ENCODE measurements around the gene INPP5K.
"Not testable (repeated sequence)": the region's sequence is repeated elsewhere in the genome, so short reads cannot be mapped to it uniquely, and the experiment has no call there.

INPP5K gene

GRCh38 chr17:1548032-1548431, 31.6 kb upstream of the INPP5K start:
- DNase-seq (ENCODE audit: low read depth in 1 of 2, low spot score in 1 of 2), result no peak

DNA sequence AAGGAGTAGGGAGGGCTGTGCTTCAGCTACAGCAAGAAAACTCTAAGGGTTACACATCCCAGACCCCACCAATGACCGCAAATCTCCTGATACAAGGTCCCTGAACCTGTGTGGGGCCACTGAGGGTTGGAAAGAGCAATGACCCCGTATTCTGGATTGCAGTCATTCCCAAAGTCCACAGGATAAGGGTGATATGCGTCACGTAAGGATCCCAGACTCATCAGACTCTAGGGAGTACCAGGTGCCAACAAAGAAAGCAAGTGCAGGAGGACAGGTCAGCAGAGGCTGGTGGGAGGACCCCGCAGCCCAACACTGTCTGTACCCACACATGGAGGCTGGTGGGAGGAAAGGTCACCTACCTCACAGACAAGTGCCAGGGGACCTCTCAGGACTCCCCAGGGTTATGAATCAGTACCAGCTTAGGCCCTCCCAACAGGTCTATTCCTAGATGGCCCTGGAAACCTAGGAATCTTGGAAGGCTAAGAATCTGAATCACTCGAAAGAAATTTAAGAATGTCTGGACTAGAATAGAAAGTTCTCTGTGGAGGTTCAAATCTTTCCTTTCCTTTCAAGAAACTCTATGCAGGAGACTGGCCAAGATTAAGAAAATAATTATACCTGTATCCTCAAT, 30.0 kb upstream of the INPP5K start:
- no peak for DNase-seq (ENCODE audit: low read depth in 1 of 2, low spot score in 1 of 2)

- no peak for DNase-seq (ENCODE audit: low read depth in 1 of 2, low spot score in 1 of 2)
Observed at GRCh38 chr17:1545618-1546017, 29.2 kb upstream of the INPP5K start.

DNA sequence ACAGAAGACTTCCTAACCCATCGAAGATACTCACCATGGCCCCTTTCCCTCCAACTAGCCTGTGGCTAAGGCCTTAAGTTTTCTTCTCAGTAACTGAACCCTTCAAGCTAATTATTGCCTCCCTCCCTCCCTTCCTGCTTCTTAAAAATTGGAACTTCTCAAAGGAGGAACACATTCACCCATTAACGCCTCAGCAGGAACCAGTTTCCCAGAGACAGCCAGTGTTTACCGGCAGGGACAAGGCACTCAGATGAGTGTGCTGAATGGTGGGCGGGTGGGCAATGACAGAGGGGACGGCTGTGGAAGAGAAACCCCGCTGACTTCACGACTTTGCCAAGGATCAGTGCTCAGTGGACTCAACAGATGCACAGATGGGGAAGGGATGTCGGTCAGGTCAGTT, 25.9 kb upstream of the INPP5K start:
- DNase-seq (ENCODE audit: low read depth in 1 of 2, low spot score in 1 of 2), result no peak

GRCh38 chr17:1541367-1541904, 25.0 kb upstream of the INPP5K start:
- no peak for DNase-seq (ENCODE audit: low read depth in 1 of 2, low spot score in 1 of 2)

- DNase-seq (ENCODE audit: low read depth in 1 of 2, low spot score in 1 of 2), result no peak
Observed at GRCh38 chr17:1539811-1540210, 23.4 kb upstream of the INPP5K start.

DNA sequence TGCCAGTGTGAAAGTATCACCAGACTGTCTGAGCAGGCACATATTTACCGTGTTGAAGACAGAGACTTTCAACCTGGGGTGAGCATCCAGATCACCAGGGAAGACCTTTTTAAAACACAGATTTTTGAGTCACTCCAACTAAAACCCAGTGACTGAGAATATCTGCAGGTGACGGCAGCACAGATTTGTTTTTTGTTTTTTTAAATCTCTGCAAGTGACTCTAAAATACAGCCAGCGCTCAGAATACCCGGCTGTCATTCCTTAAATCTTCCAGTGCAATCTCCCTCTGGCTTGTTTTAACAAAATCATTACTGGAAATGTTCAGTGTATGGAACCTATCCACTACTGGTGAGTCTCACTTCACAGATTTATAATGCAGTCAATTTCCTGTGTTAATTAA, 19.3 kb upstream of the INPP5K start:
- DNase-seq (ENCODE audit: low read depth in 1 of 2, low spot score in 1 of 2), result no peak

DNA sequence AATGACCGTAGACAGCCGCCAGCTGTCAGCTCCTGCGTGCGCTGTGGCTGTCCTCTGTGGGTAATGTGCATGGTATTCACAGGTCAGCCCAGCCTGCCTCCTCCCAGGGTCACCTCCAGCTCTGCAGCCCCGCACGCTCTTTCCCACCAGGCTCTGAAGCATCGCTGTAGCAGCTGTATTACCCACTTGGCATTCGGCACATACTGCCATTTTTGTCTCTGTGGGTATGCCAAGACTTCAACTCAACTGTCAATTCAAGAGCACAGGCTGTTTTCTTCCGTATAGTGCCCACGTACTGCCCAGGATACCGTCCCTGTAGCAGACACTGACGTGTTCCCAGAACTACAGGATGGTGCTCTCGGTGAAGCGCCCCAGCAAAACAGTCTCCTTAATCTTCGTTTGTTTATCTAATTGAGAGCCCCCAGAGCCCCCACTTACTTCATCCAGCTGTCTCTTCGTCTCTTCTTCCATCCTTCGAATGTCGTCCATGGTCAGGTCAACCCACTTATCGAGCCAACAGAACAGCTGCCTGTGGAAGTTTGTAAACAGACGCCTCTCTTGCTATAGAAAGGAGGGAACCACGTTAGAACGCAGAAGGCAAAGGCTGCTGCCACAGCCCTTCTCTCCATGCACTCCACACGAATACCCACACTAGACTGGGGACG, 17.4 kb upstream of the INPP5K start:
- DNase-seq (ENCODE audit: low read depth in 1 of 2, low spot score in 1 of 2), result no peak

GRCh38 chr17:1532836-1533602, 16.6 kb upstream of the INPP5K start:
- DNase-seq (ENCODE audit: low read depth in 1 of 2, low spot score in 1 of 2), result no peak

- no peak for DNase-seq (ENCODE audit: low read depth in 1 of 2, low spot score in 1 of 2)
Observed at GRCh38 chr17:1529863-1530262, 13.5 kb upstream of the INPP5K start.

DNA sequence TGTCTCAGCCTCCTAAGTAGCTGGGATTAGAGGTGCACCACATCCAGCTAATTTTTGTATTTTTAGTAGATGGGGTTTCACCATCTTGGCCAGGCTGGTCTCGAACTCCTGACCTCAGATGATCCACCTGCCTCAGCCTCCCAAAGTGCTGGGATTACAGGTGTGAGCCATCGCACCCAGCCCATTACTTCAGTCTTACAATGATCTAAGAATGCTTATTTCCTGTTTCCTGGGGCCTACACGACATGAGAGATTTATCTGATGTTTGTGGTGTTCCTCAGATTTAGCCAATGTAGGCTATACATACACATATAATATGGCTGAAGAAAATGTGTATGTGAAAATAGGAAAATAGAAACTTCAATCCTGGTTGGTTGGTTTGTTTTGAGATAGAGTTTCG, 10.5 kb upstream of the INPP5K start:
- DNase-seq (ENCODE audit: low read depth in 1 of 2, low spot score in 1 of 2), result not testable (repeated sequence)

DNA sequence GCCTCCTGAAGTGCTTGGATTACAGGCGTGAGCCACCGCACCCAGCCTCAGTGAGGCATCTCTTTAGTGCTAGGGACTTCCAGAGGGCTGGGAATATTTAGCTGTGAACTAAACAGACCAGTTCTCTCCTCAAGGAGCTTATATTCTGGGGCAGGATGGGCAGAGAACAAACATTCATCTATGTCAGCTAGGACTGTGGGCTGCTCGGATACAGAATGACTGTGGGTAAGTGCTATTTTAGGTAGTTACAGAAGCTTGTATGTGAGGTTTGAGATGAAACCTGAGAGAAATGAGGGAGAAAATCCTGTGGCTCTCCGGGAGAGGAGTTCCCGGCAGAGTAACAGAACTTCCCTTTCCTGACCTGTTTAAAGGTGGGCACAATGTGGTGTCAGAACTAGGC, 6.2 kb upstream of the INPP5K start:
- DNase-seq (ENCODE audit: low read depth in 1 of 2, low spot score in 1 of 2), result no peak

DNA sequence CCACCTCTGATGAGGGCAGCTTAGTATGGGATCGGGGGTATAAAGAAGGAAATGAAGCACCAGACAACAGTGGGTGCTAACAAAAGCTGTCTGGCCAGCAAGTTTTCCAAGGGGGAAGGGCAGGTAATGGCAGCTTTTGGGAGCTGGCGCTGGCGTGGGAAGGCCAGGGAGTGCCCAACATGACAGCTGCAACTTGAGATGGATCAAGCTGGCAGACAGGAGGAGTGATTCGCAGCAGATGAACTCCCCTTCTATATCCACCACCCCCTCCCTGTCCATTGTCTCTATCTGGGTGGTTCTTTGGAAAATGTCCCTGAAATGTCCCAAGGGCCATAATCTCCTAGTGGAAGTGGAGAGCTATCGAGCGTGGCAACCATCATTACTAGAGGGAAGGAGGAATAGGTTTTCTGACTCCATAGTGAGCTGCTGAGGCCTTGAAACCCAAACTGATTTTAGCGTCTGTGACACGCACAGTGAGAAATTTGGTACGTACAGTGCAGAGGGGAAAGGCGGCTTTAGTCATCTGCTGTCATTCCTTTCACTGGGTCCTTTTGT, 4.8 kb upstream of the INPP5K start:
- no peak for DNase-seq (ENCODE audit: low read depth in 1 of 2, low spot score in 1 of 2)

- DNase-seq (ENCODE audit: low read depth in 1 of 2, low spot score in 1 of 2), result no peak
Observed at GRCh38 chr17:1519678-1520077, 3.3 kb upstream of the INPP5K start.

GRCh38 chr17:1518410-1518809, 2.0 kb upstream of the INPP5K start:
- no peak for DNase-seq (ENCODE audit: low read depth in 1 of 2, low spot score in 1 of 2)

DNA sequence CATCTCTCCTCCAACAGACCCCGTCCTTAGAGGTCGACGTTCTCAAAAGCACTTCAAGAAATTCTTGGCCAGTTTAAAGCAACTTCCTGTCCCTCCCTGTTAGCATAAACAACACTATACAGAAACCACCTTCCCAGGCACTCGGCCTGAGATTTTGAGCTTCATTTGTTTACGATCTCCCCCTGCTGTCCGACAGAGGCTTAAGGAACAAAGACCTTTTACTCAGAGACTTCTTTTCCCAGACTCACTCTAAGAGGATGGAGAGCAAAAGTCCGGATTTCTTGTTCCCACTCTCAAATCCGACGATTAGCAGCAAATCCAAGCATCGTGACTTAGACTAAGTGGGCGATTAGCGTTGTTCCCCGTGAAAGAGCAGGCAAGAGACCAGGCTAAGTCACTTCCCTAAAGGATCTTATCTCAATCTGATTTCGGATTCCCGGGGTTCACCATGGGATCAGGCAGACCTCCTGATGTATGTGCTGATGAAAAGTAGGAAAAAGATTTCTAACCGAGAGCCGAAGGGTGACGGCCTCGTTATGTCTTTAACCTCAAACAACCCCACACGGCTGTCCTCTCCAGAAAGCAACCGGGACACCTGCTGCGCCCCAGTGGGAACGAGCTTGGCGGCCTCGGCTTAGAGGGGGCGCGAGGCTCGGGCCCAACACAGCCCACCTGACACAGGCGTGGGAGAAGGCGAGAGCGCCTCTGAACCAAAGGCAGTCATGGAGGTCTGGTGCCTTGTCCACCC, 598 bp downstream of the INPP5K start:
- DNase-seq (ENCODE audit: low read depth in 1 of 2, low spot score in 1 of 2), result peak in 1 of 2 donors; percentile 46

DNA sequence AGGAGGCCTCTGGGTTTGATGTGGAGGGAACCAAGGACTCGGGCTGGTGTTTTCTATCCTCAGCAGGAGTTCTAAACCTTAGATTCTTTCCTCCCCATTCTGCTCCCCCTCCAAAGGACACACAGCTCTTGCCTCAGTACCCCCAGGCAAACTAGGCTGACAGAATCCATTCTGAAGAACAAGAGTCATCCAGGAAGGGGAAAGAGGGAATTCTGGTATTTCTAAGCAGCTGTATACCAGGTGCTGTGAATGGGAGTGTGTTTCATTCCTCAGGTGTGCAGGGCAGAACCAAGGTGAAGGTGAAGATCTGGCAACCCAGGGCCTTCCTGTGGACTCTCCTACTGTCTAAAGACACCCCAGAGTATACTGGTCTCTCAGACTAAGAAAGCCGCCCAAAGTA, 4.1 kb downstream of the INPP5K start:
- no peak for DNase-seq (ENCODE audit: low read depth in 1 of 2, low spot score in 1 of 2)

DNA sequence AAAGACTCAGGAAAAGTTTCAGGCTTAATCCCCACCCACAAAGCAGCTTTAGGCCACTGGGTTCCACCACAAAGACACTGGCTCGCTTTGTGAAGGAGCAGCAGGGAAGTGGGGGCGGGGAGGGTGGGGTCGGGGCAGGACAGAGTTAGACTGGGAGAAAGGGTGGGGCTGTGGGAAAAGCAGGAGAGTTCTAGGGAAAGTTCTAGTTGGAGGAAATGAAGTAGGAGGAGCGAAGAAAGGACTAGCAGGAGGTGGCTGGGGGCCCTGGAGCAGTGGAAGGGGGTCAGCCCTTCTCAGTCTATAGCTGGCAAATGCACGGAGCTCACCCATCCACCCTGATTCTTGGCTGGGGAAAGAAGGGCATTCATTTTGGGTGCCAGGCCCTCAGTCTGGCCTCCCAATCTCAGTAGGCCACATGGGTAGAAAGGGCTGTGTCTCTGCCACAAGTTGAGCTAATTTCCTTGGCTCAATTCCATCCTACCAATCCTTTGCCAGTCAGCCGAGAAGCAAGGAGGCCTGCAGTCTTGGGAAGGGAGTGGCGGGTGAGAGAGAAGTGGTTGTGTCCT, 4.6 kb downstream of the INPP5K start:
- DNase-seq (ENCODE audit: low read depth in 1 of 2, low spot score in 1 of 2), result no peak

DNA sequence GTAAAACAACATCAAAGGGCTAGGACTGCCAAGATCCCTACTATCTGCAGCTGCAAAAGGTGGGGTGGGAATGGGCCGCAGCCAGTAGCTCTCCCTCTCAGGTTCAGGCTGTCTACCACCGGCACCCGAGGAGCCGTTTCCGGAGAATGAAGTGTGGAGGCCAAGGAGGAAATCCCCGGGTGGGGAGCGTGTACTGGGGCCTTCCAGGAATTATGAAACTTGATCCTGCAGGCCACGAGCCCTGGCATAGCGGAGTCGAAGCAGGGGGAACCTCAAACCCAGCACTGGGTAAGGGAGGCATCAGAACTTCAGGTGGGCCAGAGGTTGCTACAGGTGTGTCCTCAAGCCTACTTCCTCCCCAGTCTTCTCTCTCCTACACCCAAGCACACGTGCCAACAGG, 5.1 kb downstream of the INPP5K start:
- DNase-seq (ENCODE audit: low read depth in 1 of 2, low spot score in 1 of 2), result no peak

- DNase-seq (ENCODE audit: low read depth in 1 of 2, low spot score in 1 of 2), result no peak
Observed at GRCh38 chr17:1509290-1509881, 7.0 kb downstream of the INPP5K start.

Data from activated CD4-positive, alpha-beta T cell treated with anti-CD3 and anti-CD28 coated beads, Interleukin-2, amount 50 U/mL, for 24 hours (primary cell).